ENCODE data around the gene CACNA1C.

CACNA1C gene

GRCh38 chr12:2228535-2228934, 175.7 kb downstream of the CACNA1C start:
- no peak for DNase-seq (ENCODE audit: low spot score)
- no peak for TF ChIP-seq CTCF (IDR thresholded peaks at IDR 0.05; ENCODE audit: extremely low read depth, missing control alignments)

- no peak for DNase-seq (ENCODE audit: low spot score)
Observed at GRCh38 chr12:2229661-2230539, 177.1 kb downstream of the CACNA1C start.

GRCh38 chr12:2231011-2231595, 178.3 kb downstream of the CACNA1C start:
- no peak for TF ChIP-seq CTCF (IDR thresholded peaks at IDR 0.05; ENCODE audit: extremely low read depth, missing control alignments)
- DNase-seq (ENCODE audit: low spot score) = no peak

More at GRCh38 chr12:2229661-2230539, 177.1 kb downstream of the CACNA1C start:
- TF ChIP-seq CTCF (IDR thresholded peaks at IDR 0.05; ENCODE audit: extremely low read depth, missing control alignments) = no peak

- TF ChIP-seq CTCF (IDR thresholded peaks at IDR 0.05; ENCODE audit: extremely low read depth, missing control alignments) = no peak
- no peak for DNase-seq (ENCODE audit: low spot score)
Observed at GRCh38 chr12:2231956-2232355, 179.2 kb downstream of the CACNA1C start.

- no peak for DNase-seq (ENCODE audit: low spot score)
- TF ChIP-seq CTCF (IDR thresholded peaks at IDR 0.05; ENCODE audit: extremely low read depth, missing control alignments) = no peak
Observed at GRCh38 chr12:2233034-2233433, 180.2 kb downstream of the CACNA1C start.

GRCh38 chr12:2234091-2234490, 181.3 kb downstream of the CACNA1C start:
- no peak for TF ChIP-seq CTCF (IDR thresholded peaks at IDR 0.05; ENCODE audit: extremely low read depth, missing control alignments)

GRCh38 chr12:2234646-2235350, 182.0 kb downstream of the CACNA1C start:
- no peak for TF ChIP-seq CTCF (IDR thresholded peaks at IDR 0.05; ENCODE audit: extremely low read depth, missing control alignments)
- no peak for DNase-seq (ENCODE audit: low spot score)

More at GRCh38 chr12:2234091-2234490, 181.3 kb downstream of the CACNA1C start:
- no peak for DNase-seq (ENCODE audit: low spot score)

Measured in GM20000 (cell line).